Measurements from ENCODE around the gene MARK3. TPM values are rescaled to one million over a fixed set of nuclear protein-coding genes. Genes with fewer than 3 reads are reported as not detected.

The MARK3 gene
- total RNA-seq, 2 experiments from 2014 or later, result 107 TPM

- Mint-ChIP-seq H3K27ac (peak overlapping the region; percentile 32), H3K36me3 (ENCODE audit: low read depth) (peaks cover 13% of the 10 kb centered on the region), H3K27me3 (peaks cover 8% of the 10 kb centered on the region), H3K4me3 (peak overlapping the region; percentile 27), H3K4me1 (ENCODE audit: low read depth) (peaks cover 22% of the 10 kb centered on the region), H3K9me3 (no peaks in the 10 kb centered on the region)
- no peaks in the 10 kb centered on the region for H3K36me3 ChIP-seq (ENCODE audit: insufficient read depth, low read length)
- ATAC-seq (ENCODE audit: poor library complexity), result no peak
- peaks cover 9% of the 10 kb centered on the region for H3K4me1 ChIP-seq (ENCODE audit: insufficient read depth, low read length)
- ChIA-PET POLR2A (no interaction called here), CTCF (interaction anchor here (0.8 kb wide), 1 partner anchor 9 kb away, joined by 3 read pairs; no protein-coding TSS in a partner anchor)
- no peak for TF ChIP-seq CTCF (IDR thresholded peaks at IDR 0.05)
- no peak overlapping the region for H3K4me3 ChIP-seq (ENCODE audit: low read length)
- DNase-seq, result peak in 3 of 14 experiments; percentile 18 to 56 (median 43)
- intact Hi-C loops (cut with DNase I, micrococcal nuclease), result no loop called here
- H3K9me3 ChIP-seq (ENCODE audit: control insufficient read depth in 1 of 2, insufficient read depth in 1 of 2, low read length in 2 of 2), result no peaks in the 10 kb centered on the region
- H3K27ac ChIP-seq (ENCODE audit: low read depth in 1 of 2, low read length in 2 of 2), result no peak overlapping the region
- no peaks in the 10 kb centered on the region for H3K27me3 ChIP-seq (ENCODE audit: control insufficient read depth in 1 of 2, insufficient read depth in 2 of 2, low read length in 2 of 2)
Observed at GRCh38 chr14:103382376-103382775, 2.8 kb upstream of the MARK3 start.

- POLR2A ChIA-PET, result interaction anchor here (0.6 to 2.1 kb wide), 8 partner anchors 15 to 1917 kb away, joined by 3 to 32 read pairs (median 4); partner anchors contain the start of genes BRF1, EIF5, XRCC3 and ZFYVE21
Observed at GRCh38 chr14:103384450-103385151, 614 bp upstream of the MARK3 start.

More at GRCh38 chr14:103384450-103385151, 614 bp upstream of the MARK3 start:
- ATAC-seq (ENCODE audit: poor library complexity), result no peak
- Mint-ChIP-seq H3K9me3 (no peaks in the 10 kb centered on the region), H3K36me3 (ENCODE audit: low read depth) (peaks cover 13% of the 10 kb centered on the region), H3K27me3 (no peaks in the 10 kb centered on the region), H3K4me1 (ENCODE audit: low read depth) (peaks cover 38% of the 10 kb centered on the region), H3K4me3 (peak overlapping the region; percentile 99), H3K27ac (peak overlapping the region; percentile 96)
- DNase-seq, result peak in 3 of 14 experiments; percentile 5 to 34 (median 6)
- no peaks in the 10 kb centered on the region for H3K27me3 ChIP-seq (ENCODE audit: control insufficient read depth in 1 of 2, insufficient read depth in 2 of 2, low read length in 2 of 2)
- peaks cover 24% of the 10 kb centered on the region for H3K4me1 ChIP-seq (ENCODE audit: insufficient read depth, low read length)
- H3K36me3 ChIP-seq (ENCODE audit: insufficient read depth, low read length), result no peaks in the 10 kb centered on the region
- H3K9me3 ChIP-seq (ENCODE audit: control insufficient read depth in 1 of 2, insufficient read depth in 1 of 2, low read length in 2 of 2), result no peaks in the 10 kb centered on the region
- peak overlapping the region; percentile 84 to 92 for H3K27ac ChIP-seq (ENCODE audit: low read depth in 1 of 2, low read length in 2 of 2)
- TF ChIP-seq CTCF (IDR thresholded peaks at IDR 0.05), result no peak
- CTCF ChIA-PET, result interaction anchor here (0.6 to 1.4 kb wide), 3 partner anchors 19 to 50 kb away, joined by 3 read pairs; no protein-coding TSS in a partner anchor
- intact Hi-C loops (cut with DNase I, micrococcal nuclease), result loop anchor here (1.0 to 5.0 kb wide), 4 partner anchors 49 to 178 kb away; partner anchors contain the start of genes BAG5 (in 1 of the 2), COA8 (in 1 of the 2) and TRMT61A (in 1 of the 2)
- H3K4me3 ChIP-seq (ENCODE audit: low read length), result peak overlapping the region; percentile 89
